ENCODE data around the gene EMSY. TPM values are rescaled to one million over a fixed set of nuclear protein-coding genes. Genes with fewer than 3 reads are reported as not detected.

The EMSY gene
- total and polyA plus RNA-seq, 4 donors = 3.6 to 35.0 (median 17.8) TPM

DNA sequence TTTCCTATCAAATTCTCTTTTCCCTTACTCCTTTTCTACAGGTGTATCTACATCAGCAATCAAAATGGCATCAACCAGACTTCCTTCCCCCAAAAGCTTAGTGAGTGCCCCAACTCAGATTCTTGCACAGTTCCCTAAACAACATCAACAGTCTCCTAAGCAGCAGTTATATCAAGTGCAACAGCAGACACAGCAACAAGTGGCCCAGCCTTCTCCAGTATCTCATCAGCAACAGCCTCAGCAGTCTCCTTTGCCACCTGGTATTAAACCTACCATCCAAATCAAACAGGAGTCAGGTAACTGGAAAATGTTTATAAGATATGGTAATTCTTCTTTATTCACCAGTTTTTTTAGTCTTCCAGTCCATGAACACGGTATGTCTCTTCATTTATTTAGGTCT lies 51.4 kb downstream of the EMSY start:
- 91 to 97% methylated on average over 1 of the region's 1 CpG for WGBS, 2 donors
- intact Hi-C loops (cut with DNase I) = no loop called here
- H3K36me3 ChIP-seq (ENCODE audit: control insufficient read depth in 1 of 2, insufficient read depth in 2 of 2, low read length in 1 of 2) = peaks cover 0 to 4% of the 10 kb centered on the region in 2 donors

DNA sequence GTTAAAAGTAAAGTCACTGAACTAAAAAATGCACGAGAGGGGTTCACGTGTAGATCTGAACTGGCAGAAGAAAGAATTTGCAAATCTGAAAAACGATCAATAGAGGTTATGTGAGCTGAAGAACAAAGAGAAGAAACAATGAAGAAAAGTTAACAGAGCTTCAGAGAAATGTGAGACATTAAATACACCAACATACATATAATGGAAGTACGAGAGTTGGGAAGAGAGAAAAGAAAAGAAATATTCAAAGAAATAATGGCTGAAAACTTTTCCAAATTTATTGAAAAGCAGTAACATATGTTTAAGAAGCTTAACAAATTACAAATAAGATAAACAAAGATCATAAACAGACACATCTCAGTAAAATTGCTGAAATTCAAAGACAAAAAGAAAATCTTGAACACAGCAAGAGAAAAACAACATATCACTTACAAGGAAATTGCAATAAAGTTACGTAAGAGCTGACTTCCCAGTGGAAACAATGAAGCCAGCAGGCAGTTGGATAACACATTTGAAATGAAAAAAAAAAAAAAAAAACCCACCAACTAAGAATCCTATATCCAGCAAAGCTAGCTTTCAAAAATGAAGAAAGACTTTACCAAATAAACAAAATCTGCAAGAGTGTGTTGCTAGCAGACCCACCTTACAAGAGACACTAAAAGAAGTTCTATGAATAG lies 56.8 kb downstream of the EMSY start:
- H3K9me3 ChIP-seq (ENCODE audit: control insufficient read depth, low read length) = no peaks in the 10 kb centered on the region

More for the DNA sequence above, 51.4 kb downstream of the EMSY start:
- ATAC-seq (ENCODE audit: low FRiP score) (no peak), DNase-seq (no peak)
- H3K9me3 ChIP-seq (ENCODE audit: control insufficient read depth, low read length) = no peaks in the 10 kb centered on the region
- H3K27ac ChIP-seq (ENCODE audit: low read depth in 1 of 2, low read length in 2 of 2) = no peak overlapping the region
- no peak overlapping the region for H3K4me3 ChIP-seq (ENCODE audit: low read length in 2 of 2)
- H3K27me3 ChIP-seq (ENCODE audit: control insufficient read depth in 1 of 2, insufficient read depth in 2 of 2, low read length in 1 of 2) = no peaks in the 10 kb centered on the region
- no peaks in the 10 kb centered on the region for H3K4me1 ChIP-seq (ENCODE audit: control insufficient read depth in 1 of 2, insufficient read depth in 2 of 2, low read length in 2 of 2)

DNA sequence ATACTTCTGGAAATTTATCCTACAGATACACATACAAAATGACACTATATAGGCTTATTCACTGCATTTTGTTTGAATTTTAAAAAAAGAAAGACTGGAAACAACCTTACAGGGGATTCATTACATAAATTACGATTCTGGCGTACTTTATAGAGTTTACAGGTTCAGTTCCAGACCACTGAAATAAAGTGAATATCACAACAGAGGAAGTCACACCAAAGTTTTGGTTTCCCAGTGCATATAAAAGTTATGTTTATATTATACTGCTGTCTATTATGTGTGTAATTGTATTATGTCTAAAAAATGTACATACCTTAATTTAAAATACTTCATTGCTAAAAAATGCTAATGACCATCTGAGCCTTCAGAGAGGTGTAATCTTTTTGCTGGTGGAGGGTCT lies 62.0 kb downstream of the EMSY start:
- no peak for ATAC-seq (ENCODE audit: low FRiP score)
- no peaks in the 10 kb centered on the region for H3K36me3 ChIP-seq (ENCODE audit: control insufficient read depth in 1 of 2, insufficient read depth in 2 of 2, low read length in 1 of 2)
- H3K27me3 ChIP-seq (ENCODE audit: control insufficient read depth in 1 of 2, insufficient read depth in 2 of 2, low read length in 1 of 2) = no peaks in the 10 kb centered on the region
- intact Hi-C loops (cut with DNase I) = no loop called here
- DNase-seq = no peak
- WGBS, 2 donors = 82 to 88% methylated on average over 2 of the region's 2 CpGs
- no peak overlapping the region for H3K27ac ChIP-seq (ENCODE audit: low read depth in 1 of 2, low read length in 2 of 2)
- no peaks in the 10 kb centered on the region for H3K9me3 ChIP-seq (ENCODE audit: control insufficient read depth, low read length)
- no peak overlapping the region for H3K4me3 ChIP-seq (ENCODE audit: low read length in 2 of 2)
- peaks cover 0 to 2% of the 10 kb centered on the region in 2 donors for H3K4me1 ChIP-seq (ENCODE audit: control insufficient read depth in 1 of 2, insufficient read depth in 2 of 2, low read length in 2 of 2)

More for the DNA sequence above, 56.8 kb downstream of the EMSY start:
- no peak for DNase-seq
- Histone ChIP-seq H3K36me3 (ENCODE audit: control insufficient read depth in 1 of 2, insufficient read depth in 2 of 2, low read length in 1 of 2) (no peaks in the 10 kb centered on the region), H3K4me1 (ENCODE audit: control insufficient read depth in 1 of 2, insufficient read depth in 2 of 2, low read length in 2 of 2) (no peaks in the 10 kb centered on the region), H3K4me3 (ENCODE audit: low read length in 2 of 2) (no peak overlapping the region), H3K27me3 (ENCODE audit: control insufficient read depth in 1 of 2, insufficient read depth in 2 of 2, low read length in 1 of 2) (no peaks in the 10 kb centered on the region), H3K27ac (ENCODE audit: low read depth in 1 of 2, low read length in 2 of 2) (no peak overlapping the region)
- ATAC-seq (ENCODE audit: low FRiP score) = no peak
- 96 to 98% methylated on average over 5 of the region's 5 CpGs for WGBS, 2 donors
- intact Hi-C loops (cut with DNase I) = no loop called here

DNA sequence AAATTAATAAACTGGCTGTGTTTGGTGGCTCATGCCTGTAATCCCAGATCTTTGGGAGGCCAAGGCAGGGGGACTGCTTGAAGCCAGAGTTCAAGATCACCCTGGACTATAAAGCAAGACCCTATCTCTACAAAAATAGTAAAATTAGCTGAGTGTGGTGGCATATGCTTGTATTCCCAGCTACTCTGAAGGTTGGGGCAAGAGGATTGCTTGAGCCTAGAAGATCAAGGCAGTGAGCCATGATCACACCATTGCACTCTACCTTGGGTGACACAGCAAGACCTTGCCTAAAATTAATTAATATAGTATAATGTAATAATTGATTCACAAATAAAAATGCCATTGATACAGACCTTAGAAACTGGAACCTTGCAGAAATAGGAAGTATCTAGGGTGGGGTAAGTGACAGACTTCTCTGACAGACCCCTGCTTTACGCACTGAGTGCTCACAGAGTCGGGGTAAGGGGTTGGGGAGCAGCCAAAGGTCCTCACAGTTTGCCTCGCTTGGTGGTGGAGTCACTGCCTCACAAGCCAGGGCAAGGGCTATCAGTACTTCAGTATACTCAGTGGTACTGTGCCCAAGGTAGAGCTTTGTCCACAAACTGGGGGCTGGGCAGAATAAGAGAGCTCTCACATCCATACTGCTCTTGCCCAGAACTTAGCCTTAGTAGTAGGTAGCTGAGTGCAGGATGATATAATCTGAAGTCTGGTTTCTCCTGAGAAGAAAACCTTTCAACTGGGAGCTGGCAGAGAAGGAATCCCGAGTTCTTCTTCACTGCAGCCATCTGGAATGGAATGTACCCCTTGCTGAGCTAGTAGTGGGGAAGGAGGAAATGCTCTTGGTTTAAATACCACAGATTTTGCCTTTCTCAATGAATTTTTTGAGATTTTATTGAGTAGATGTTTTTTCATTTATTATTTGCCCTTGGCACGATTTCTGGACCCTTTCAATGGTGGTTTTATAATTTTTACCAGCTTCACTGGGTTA lies 65.5 kb downstream of the EMSY start:
- Histone ChIP-seq H3K9me3 (ENCODE audit: control insufficient read depth, low read length) (no peaks in the 10 kb centered on the region), H3K4me1 (ENCODE audit: control insufficient read depth in 1 of 2, insufficient read depth in 2 of 2, low read length in 2 of 2) (peaks cover 0 to 2% of the 10 kb centered on the region in 2 donors), H3K27me3 (ENCODE audit: control insufficient read depth in 1 of 2, insufficient read depth in 2 of 2, low read length in 1 of 2) (no peaks in the 10 kb centered on the region), H3K27ac (ENCODE audit: low read depth in 1 of 2, low read length in 2 of 2) (no peak overlapping the region), H3K4me3 (ENCODE audit: low read length in 2 of 2) (no peak overlapping the region), H3K36me3 (ENCODE audit: control insufficient read depth in 1 of 2, insufficient read depth in 2 of 2, low read length in 1 of 2) (no peaks in the 10 kb centered on the region)
- 68 to 69% methylated on average over 5 of the region's 5 CpGs for WGBS, 2 donors
- DNase-seq (no peak), ATAC-seq (ENCODE audit: low FRiP score) (no peak)
- intact Hi-C loops (cut with DNase I) = loop anchor here (2.0 to 10.0 kb wide), 3 partner anchors 66 to 304 kb away; partner anchors contain the start of genes WNT11 (in 2 of the 2) and EMSY (in 1 of the 2)

DNA sequence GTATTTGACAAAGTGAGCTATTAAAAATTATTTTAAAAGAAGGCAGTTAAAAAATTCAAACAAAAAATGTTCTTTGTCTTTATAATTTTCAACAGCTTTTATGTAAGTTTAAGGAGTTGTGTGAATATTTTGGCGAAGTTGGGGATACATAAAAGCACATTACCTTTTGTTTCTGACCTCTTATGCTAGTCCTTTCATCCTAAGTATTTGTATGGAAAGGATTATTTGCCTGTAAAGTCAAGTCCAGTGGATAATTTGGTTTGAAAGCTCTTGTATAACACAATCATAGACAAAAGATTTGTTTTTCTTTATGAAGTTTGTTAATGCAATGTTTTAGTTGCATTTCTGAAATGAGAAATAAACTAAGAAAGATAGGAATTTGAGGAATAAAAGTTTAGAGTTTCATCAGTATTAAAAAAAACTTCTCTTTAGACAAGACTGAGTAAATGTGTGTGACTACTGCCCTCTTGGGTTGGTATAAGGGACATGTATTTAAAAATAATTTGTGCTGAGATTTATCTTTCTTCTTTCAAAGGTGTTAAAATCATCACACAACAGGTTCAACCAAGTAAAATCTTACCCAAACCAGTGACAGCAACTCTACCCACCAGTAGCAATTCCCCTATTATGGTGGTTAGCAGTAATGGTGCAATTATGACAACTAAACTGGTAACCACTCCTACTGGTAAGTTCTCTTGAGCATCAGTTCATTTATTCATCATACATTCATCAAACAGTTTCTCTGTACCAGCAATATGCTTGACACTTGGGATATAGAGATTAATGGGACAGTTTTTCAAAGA lies 68.2 kb downstream of the EMSY start:
- H3K4me3 ChIP-seq (ENCODE audit: low read length in 2 of 2) = no peak overlapping the region
- H3K27me3 ChIP-seq (ENCODE audit: control insufficient read depth in 1 of 2, insufficient read depth in 2 of 2, low read length in 1 of 2) = no peaks in the 10 kb centered on the region
- ATAC-seq (ENCODE audit: low FRiP score) = no peak
- WGBS, 2 donors = 25 to 30% methylated on average over 1 of the region's 1 CpG
- H3K9me3 ChIP-seq (ENCODE audit: control insufficient read depth, low read length) = no peaks in the 10 kb centered on the region
- DNase-seq = no peak
- no peaks in the 10 kb centered on the region for H3K36me3 ChIP-seq (ENCODE audit: control insufficient read depth in 1 of 2, insufficient read depth in 2 of 2, low read length in 1 of 2)
- intact Hi-C loops (cut with DNase I) = loop anchor here (5.0 to 10.0 kb wide), 2 partner anchors 68 to 306 kb away; partner anchors contain the start of genes EMSY (in 1 of the 2) and WNT11 (in 1 of the 2)
- H3K4me1 ChIP-seq (ENCODE audit: control insufficient read depth in 1 of 2, insufficient read depth in 2 of 2, low read length in 2 of 2) = peaks cover 0 to 2% of the 10 kb centered on the region in 2 donors
- no peak overlapping the region for H3K27ac ChIP-seq (ENCODE audit: low read depth in 1 of 2, low read length in 2 of 2)

DNA sequence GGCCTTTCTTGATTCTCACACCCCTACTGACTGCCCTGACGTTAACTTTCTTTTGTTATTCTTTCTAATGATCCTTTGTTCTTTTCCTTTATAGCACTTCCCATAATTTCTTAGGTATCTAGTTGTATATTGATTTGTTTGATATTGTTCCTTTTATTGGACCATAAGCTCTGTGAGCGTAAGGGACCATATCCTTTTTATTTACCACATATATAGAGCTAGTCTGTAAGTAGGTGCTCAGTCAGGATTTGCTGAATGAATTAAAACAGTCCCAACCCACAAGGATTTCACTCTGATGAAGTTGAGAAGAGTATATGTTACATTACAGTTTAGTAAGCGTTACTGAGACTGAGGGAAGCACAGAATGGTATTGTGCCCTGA lies 68.8 kb downstream of the EMSY start:
- Histone ChIP-seq H3K9me3 (ENCODE audit: control insufficient read depth, low read length) (no peaks in the 10 kb centered on the region), H3K4me1 (ENCODE audit: control insufficient read depth in 1 of 2, insufficient read depth in 2 of 2, low read length in 2 of 2) (peaks cover 0 to 2% of the 10 kb centered on the region in 2 donors), H3K36me3 (ENCODE audit: control insufficient read depth in 1 of 2, insufficient read depth in 2 of 2, low read length in 1 of 2) (no peaks in the 10 kb centered on the region), H3K27ac (ENCODE audit: low read depth in 1 of 2, low read length in 2 of 2) (no peak overlapping the region), H3K27me3 (ENCODE audit: control insufficient read depth in 1 of 2, insufficient read depth in 2 of 2, low read length in 1 of 2) (no peaks in the 10 kb centered on the region), H3K4me3 (ENCODE audit: low read length in 2 of 2) (no peak overlapping the region)
- intact Hi-C loops (cut with DNase I) = loop anchor here (5.0 to 10.0 kb wide), 2 partner anchors 69 to 306 kb away; partner anchors contain the start of genes EMSY (in 1 of the 2) and WNT11 (in 1 of the 2)
- no peak for ATAC-seq (ENCODE audit: low FRiP score)
- WGBS, 2 donors = 86 to 87% methylated on average over 3 of the region's 3 CpGs
- no peak for DNase-seq

DNA sequence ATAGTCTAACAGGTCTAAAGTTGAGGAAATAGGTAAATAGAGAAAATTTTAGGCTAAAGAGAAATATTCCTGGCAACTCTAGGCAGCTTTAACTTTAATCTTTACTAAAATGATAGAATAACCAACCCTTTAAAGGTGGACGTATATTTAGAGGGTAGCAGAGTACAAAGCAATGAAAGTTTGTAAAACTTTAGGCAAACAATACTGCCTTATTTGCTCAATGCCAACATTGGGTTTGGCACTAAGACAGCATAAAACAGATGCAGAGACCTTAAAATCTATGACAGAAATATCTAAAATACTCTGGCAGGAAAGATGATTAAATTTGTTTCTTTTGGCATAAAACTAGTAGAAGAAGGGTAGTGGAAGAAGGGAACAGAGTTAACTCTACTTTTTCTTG lies 70.7 kb downstream of the EMSY start:
- DNase-seq = no peak
- Histone ChIP-seq H3K4me1 (ENCODE audit: control insufficient read depth in 1 of 2, insufficient read depth in 2 of 2, low read length in 2 of 2) (peaks cover 0 to 2% of the 10 kb centered on the region in 2 donors), H3K9me3 (ENCODE audit: control insufficient read depth, low read length) (no peaks in the 10 kb centered on the region), H3K27me3 (ENCODE audit: control insufficient read depth in 1 of 2, insufficient read depth in 2 of 2, low read length in 1 of 2) (no peaks in the 10 kb centered on the region), H3K36me3 (ENCODE audit: control insufficient read depth in 1 of 2, insufficient read depth in 2 of 2, low read length in 1 of 2) (no peaks in the 10 kb centered on the region), H3K27ac (ENCODE audit: low read depth in 1 of 2, low read length in 2 of 2) (no peak overlapping the region), H3K4me3 (ENCODE audit: low read length in 2 of 2) (no peak overlapping the region)
- no peak for ATAC-seq (ENCODE audit: low FRiP score)
- 9 to 11% methylated on average over 1 of the region's 1 CpG for WGBS, 2 donors
- intact Hi-C loops (cut with DNase I) = loop anchor here in 1 of 2 donors (10.0 kb wide), 1 partner anchor 71 kb away; the partner anchor contains the start of gene EMSY

DNA sequence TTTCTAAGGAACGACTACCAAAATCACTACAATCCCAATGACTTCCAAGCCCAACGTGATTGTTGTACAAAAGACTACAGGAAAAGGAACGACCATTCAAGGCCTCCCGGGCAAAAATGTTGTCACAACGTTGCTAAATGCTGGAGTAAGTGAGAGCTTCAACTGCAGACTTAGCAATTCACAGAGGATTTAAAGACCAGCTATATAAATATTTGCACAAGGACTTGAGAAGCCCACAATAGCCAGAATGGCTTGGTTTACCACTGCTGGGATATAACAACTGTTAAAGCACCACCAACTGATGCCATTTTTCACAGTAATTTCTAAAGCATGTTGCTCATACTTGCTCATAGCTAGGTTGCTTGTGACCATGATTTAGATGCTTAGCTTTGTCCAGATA lies 78.3 kb downstream of the EMSY start:
- Histone ChIP-seq H3K9me3 (ENCODE audit: control insufficient read depth, low read length) (no peaks in the 10 kb centered on the region), H3K27me3 (ENCODE audit: control insufficient read depth in 1 of 2, insufficient read depth in 2 of 2, low read length in 1 of 2) (no peaks in the 10 kb centered on the region), H3K27ac (ENCODE audit: low read depth in 1 of 2, low read length in 2 of 2) (no peak overlapping the region), H3K4me3 (ENCODE audit: low read length in 2 of 2) (no peak overlapping the region), H3K36me3 (ENCODE audit: control insufficient read depth in 1 of 2, insufficient read depth in 2 of 2, low read length in 1 of 2) (no peaks in the 10 kb centered on the region), H3K4me1 (ENCODE audit: control insufficient read depth in 1 of 2, insufficient read depth in 2 of 2, low read length in 2 of 2) (no peaks in the 10 kb centered on the region)
- intact Hi-C loops (cut with DNase I) = no loop called here
- DNase-seq (no peak), ATAC-seq (ENCODE audit: low FRiP score) (no peak)
- WGBS, 2 donors = 44 to 49% methylated on average over 5 of the region's 5 CpGs
